ENCODE results near the gene TMEM198.

DNA sequence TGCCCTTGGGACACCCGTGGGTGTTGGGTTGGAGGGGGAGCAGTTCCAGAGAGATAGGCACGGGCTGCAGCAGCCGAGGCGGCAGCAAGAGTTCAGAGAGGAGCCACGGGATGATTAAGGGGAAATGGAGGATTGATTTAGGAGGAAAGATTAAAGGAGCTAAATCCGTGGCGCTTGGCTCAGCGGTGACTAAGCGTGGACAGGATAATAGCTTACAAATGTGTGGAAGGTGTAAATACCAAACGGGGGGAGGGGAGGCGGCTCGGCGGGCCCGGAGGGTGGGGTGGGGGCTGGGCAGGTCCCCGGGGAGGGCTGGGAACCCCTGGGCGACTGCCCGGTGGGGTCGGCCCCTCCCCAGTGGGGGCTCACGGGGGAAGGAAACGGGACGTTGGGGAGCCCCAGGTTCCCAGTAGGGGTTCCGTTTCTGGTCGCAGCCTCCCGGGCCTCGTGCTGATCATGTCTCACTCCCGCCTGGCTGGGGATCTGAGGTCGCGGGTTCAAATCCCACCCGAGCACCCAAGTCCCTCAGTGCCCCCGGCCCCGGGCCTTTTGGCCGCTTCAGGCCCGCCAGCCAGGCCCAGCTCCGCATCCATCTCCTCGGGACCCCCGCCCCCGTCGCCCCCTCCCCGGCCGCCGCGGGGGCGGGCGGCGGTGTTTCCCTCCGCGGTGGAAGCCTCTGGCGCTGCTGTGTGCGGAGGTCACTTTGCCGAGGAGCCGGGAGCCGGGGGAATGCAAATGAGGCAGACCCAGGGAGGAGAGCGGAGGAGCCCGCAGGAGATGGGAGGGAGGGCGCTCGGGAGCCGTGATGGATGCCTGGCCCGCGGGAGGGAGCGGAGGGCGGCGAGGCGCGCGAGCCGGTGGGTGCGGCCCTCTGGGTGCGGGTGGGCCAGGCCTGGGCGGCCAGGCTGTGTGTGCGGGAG is 21.5 kb upstream of the TMEM198 start:
- TF ChIP-seq POLR2AphosphoS5 (IDR thresholded peaks at IDR 0.05; ENCODE audit: low read depth, low read length) (no peak), POLR2A (IDR thresholded peaks at IDR 0.05; ENCODE audit: low read depth, low read length) (no peak), TAF1 (IDR thresholded peaks at IDR 0.05; ENCODE audit: low read depth, low read length) (no peak), SPI1 (IDR thresholded peaks at IDR 0.05; ENCODE audit: low read depth, low read length) (no peak)

All from GM12891 (cell line).